Middle frontal gyrus (tissue), 1 donor: ENCODE results near the gene ZNF227.
"Not testable (repeated sequence)": the region's sequence is repeated elsewhere in the genome, so short reads cannot be mapped to it uniquely, and the experiment has no call there.

Experiments used
- DNase-seq: peaks from one replicate; pipeline ENCODE4 v3.0.0-alpha.2; 2015; ENCODE audit warnings: low spot score; ENCODE audit errors: extremely low spot score

ZNF227 gene

GRCh38 chr19:44212250-44212865 lies at the start of gene ZNF227:
Gene ZNF227, plus strand, starts transcription at chr19:44212532. Its CDS starts 5,261 bp downstream, at chr19:44217793.
- DNase-seq = peak; percentile 62

DNA sequence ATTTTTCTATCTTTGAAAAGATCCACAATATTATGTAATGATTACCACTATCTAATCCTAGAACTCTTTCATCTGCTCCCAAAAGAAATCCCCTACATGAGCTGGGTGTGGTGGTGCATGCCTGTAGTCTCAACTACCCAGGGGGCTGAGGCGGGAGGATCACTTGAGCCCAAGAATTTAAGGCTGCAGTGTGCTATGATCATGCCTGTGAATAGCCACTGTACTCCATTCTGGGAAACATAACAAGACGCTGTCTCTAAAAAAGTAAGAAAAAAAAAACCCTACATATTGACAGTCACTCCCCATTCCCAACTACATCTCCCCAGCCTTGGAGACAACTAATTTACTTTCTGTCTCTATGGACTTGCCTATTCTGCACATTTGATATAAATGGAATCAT lies 48.5 kb upstream of the ZNF227 start:
- DNase-seq = no peak

DNA sequence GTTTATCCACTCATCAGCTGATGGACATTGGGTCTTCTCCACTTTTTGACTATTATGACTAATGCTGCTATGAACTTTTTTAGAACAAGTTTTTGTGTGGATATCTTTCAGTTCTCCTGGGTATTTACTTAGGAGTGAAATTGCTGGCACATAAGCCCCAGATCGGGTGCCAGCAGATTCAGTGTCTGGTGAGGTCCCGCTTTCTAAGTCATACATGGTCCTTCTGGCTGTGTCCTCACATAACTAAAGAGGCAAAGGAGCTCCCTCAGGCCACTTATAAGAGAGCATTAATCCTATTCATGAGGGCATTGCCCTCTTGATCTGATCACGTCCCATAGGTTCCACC lies 48.0 kb upstream of the ZNF227 start:
- DNase-seq = no peak

GRCh38 chr19:44164673-44165512 lies 47.4 kb upstream of the ZNF227 start, which contains the start of gene ZNF226:
Gene ZNF226, plus strand, starts transcription at chr19:44165100. Its CDS starts 4,981 bp downstream, at chr19:44170081.
- peak; percentile 93 for DNase-seq

GRCh38 chr19:44170660-44171059 lies 41.7 kb upstream of the ZNF227 start:
- not testable (repeated sequence) for DNase-seq

DNA sequence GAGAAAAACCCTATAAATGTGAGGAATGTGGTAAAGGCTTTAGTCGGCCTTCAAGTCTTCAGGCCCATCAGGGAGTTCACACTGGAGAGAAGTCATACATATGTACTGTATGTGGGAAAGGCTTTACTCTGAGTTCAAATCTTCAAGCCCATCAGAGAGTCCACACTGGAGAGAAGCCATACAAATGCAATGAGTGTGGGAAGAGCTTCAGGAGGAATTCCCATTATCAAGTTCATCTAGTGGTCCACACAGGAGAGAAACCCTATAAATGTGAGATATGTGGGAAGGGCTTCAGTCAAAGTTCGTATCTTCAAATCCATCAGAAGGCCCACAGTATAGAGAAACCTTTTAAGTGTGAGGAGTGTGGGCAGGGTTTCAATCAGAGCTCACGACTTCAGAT lies 35.7 kb upstream of the ZNF227 start:
- no peak for DNase-seq

DNA sequence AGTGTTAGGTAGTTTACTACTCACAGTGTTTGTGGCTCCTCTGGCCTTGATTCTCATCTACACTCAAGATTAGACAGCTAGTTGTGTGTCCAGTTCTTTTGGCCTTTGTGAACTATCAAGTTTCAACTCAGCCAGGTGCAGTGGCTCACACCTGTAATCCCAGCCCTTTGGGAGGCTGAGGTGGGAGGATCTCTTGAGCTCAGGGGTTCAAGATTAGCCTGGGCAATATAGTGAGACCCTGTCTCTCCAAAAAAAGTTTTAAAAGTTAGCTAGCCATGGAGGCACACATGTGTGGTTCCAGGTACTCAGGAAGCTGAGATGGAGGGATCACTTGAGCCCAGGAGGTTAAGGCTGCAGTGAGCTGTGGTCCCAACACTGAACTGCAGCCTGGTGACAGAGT lies 31.4 kb upstream of the ZNF227 start:
- DNase-seq = no peak

- no peak for DNase-seq
These were observed 30.2 kb upstream of the ZNF227 start for GRCh38 chr19:44182145-44182544.

DNA sequence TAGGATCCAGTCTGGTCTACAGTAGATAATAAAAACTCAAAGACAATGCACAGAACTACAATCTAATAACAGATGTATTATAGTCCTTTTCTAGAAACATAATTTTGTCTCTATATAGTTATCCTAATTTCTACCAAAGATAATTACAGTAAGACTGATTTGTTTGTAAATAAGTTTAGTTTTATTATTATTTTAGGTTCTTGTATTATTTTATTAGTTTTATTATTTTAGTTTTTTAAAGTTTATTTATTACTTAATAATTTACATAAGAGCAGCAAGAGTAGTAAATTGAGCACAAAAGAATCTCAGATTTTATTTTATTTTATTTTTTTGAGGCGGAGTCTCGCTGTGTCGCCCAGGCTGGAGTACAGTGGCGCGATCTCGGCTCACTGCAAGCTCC lies 22.3 kb upstream of the ZNF227 start:
- DNase-seq = no peak

DNA sequence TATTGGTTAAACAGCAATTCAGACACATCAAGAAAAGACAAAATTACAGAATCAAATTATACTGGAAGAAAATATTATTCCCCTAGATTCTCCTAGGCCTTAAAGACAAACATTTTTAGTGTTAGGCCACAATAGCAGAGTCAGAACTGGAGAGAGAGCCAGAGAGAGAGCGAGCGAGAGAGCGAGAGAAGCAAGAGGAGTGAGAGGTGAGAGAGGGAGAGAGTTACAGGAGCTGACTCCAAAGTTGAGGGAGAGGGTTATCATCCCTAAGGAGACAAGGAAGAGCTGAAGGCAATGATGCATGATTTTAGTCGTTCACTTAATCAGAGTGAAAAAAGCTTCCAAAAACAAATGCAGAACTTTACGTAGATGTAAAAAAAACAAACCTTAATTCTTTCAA lies 20.2 kb upstream of the ZNF227 start:
- no peak for DNase-seq

DNA sequence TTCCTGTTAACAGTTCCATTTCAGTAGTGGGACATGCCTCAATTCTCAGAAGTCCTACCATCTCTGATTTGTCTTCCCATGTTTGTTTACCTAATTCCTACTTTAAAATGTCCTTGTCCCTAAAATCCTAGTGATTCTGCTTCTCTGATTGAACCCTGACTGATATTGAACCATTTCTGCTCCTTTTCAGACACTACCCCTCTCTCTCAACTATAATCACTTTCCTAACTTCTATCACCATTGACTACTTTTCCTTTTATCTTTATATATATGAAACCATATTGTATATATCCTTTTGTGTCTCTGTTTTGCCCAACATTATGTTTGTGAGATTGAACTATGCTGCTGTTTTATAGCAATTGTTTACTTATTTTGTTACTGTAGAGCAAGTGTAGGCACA lies 15.6 kb upstream of the ZNF227 start:
- DNase-seq = no peak

DNA sequence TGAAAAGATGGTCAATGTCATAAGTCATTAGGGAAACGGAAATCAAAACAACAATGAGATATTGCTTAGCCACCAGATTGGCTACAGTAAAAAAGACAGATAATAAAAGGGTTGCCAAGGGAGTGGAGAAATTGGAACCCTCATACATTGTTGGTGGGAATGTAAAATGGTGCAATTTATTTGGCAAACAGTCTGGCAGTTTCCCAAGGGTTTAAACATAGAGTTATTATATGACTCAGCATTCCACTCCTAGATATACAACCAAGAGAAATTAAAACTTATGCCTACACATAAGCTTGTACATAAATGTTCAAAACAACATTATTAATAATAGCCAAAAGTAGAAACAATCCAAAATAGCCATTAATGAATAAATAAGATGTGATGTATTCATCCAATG lies 9.9 kb upstream of the ZNF227 start:
- DNase-seq = no peak

DNA sequence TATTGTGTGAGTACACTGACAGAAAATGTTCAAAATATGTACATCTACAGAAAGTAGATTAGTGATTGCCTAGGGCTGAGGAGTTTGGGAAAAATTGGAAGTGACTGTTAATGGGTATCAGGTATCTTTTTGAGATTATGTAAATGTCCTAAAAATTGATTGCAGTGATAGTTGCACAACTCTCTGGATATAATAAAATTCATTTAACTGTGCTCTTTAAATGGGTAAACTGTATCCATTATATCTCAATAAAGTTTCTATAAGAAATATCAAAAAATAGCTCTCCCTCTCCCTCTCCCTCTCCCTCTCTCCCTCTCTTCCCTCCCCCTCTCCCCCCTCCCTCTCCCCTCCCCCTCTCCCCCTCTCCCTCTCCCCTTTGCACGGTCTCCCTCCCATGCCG lies 9.4 kb upstream of the ZNF227 start:
- DNase-seq = no peak

- DNase-seq = not testable (repeated sequence)
These were observed 8.5 kb upstream of the ZNF227 start for GRCh38 chr19:44203877-44204276.

GRCh38 chr19:44204772-44205171 lies 7.6 kb upstream of the ZNF227 start:
- DNase-seq = no peak

DNA sequence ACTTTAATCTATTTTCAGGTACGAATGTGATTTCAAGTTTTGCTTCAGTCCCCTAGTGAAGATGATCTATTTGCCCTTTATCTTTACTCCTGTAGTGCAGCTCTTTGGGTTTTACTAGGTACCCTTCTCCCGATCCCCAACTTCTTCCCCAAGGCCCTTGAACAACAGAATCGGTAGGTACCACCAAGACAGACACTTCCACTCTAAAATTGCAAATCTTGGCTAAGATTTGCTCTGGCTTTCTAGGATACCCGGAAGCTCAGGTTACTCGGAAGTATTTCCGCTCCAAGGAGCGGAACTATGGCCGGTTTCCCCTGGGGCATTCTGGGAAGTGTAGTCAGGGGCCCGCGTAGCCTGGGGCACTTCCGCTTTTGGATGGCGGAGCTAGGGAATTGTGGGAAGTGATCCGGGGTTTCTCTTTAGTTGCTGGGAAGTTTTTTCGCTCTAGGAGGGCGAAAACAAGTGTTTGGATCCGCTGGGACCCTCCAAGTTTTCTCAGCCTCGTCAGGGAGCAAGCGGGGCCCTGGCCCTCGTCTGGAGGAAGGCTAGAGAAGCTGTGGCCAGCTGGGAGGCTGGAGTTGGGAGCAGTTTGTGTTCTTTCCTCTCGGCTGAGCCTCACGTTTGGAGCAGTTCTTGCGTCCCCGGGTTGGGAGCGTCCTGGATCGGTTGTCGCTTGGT lies 5.1 kb upstream of the ZNF227 start:
- DNase-seq = peak; percentile 94

- no peak for DNase-seq
These were observed 574 bp downstream of the ZNF227 start for GRCh38 chr19:44212866-44213346.

DNA sequence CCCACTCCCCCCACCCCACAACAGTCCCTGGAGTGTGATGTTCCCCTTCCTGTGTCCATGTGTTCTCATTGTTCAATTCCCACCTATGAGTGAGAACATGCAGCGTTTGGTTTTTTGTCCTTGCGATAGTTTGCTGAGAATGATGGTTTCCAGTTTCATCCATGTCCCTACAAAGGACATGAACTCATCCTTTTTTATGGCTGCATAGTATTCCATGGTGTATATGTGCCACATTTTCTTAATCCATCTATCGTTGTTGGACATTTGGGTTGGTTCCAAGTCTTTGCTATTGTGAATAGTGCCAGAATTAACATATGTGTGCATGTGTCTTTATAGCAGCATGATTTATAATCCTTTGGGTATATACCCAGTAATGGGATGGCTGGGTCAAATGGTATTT lies 7.6 kb downstream of the ZNF227 start:
- DNase-seq = not testable (repeated sequence)

GRCh38 chr19:44220761-44221160 lies 8.4 kb downstream of the ZNF227 start:
- DNase-seq = not testable (repeated sequence)

- not testable (repeated sequence) for DNase-seq
These were observed 9.0 kb downstream of the ZNF227 start for GRCh38 chr19:44221291-44221690.

- no peak for DNase-seq
These were observed 16.0 kb downstream of the ZNF227 start for GRCh38 chr19:44228318-44228717.

DNA sequence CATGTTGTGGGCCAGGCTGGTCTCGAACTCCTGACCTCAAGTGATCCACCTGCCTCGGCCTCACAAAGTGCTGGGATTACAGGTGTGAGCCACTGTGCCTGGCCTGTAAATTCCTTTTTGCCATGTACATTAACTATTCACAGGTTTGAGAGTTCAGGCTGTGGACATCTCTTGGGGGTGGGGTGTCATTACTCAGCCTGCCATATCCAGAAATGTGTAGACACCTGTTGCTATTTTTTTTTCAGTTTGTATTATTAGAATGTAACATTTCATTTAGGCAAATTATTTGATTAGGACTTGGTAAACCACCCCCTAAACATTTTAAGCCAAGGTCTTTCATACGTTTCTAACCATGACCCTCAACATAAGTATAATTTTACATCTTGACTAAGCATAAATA lies 20.5 kb downstream of the ZNF227 start:
- DNase-seq = no peak
